Memory B cell (primary cell): ENCODE measurements around the gene LCE2A.

Experiments
- ATAC-seq: fragments of 150-1000 bp; cut with Tn5 transposase; 2 replicates; pipeline ENCODE4 v1.10.0; 2021; ENCODE audit warnings: low read depth, mild to moderate bottlenecking, moderate library complexity
- DNase-seq, 2 donors: peaks; one replicate each; pipeline ENCODE4 v3.0.0; 2022; ENCODE audit warnings: low spot score in 2 of 2
- H3K27ac Mint-ChIP-seq: one replicate; pipeline ENCODE4 v1.8.0; 2022; ENCODE audit warnings: mild to moderate bottlenecking, moderate library complexity, mixed read lengths
- H3K27me3 Mint-ChIP-seq: one replicate; pipeline ENCODE4 v1.8.0; 2022; ENCODE audit warnings: mixed read lengths
- H3K36me3 Mint-ChIP-seq: one replicate; pipeline ENCODE4 v1.8.0; 2022; ENCODE audit warnings: mild to moderate bottlenecking, mixed read lengths
- H3K4me1 Mint-ChIP-seq: one replicate; pipeline ENCODE4 v1.8.0; 2022; ENCODE audit warnings: mixed read lengths
- H3K4me3 Mint-ChIP-seq: one replicate; pipeline ENCODE4 v1.8.0; 2022; ENCODE audit warnings: mild to moderate bottlenecking, moderate library complexity, mixed read lengths
- H3K9me3 Mint-ChIP-seq: one replicate; pipeline ENCODE4 v1.8.0; 2022; ENCODE audit warnings: mixed read lengths

The LCE2A gene

DNA sequence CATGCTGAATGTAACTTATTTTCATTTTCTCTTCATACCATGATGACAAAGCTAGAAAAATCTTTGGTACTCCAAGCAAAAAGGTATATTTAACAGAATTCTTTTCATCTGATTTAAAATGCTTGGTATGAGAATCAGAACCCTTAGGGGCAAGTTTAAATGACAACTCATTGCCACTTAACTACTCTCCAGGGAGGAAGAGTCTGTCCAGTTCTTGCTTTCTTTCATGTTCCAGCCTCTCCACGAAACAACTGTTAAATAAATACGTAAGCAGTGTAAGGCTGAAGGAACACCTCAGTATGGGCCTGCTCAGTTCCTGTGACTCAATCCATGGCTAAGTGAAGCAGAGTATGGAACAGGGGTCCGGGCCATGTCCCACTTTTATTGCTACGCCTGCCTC, 1.6 kb downstream of the LCE2A start:
- Mint-ChIP-seq H3K9me3 (peaks cover 5% of the 10 kb centered on the region), H3K4me3 (no peak overlapping the region), H3K4me1 (no peaks in the 10 kb centered on the region), H3K36me3 (no peaks in the 10 kb centered on the region), H3K27ac (no peak overlapping the region), H3K27me3 (peaks cover 3% of the 10 kb centered on the region)
- DNase-seq = no peak
- ATAC-seq = no peak

DNA sequence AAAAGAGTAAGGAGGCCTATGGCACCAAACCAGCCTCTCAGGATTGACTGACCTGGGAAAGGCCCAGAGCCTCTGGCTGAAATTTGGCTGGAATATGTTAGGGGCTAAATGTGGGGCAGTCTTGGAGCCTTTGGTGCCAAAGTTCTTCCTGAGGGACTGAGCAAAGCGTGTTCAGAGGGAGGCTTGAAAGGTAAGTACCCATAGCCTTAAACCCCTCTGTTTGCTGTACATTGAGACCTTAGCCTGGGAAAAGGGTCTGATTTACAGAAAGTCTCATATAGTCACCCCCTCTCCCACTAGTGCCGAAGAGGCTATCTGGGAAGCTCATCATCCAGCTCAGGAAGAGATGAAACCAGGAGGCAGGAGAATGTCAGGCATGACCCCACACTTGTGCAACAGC, 9.7 kb downstream of the LCE2A start, which contains the start of gene LCE4A:
LCE4A (plus strand) TSS at position 301 of the 400 bp plus-strand sequence. CDS start 916 bp downstream, outside the sequence.
- no peak for ATAC-seq
- Mint-ChIP-seq H3K4me1 (no peaks in the 10 kb centered on the region), H3K27ac (no peak within 1 kb of the TSS), H3K36me3 (no peaks in the 10 kb centered on the region), H3K4me3 (no peak within 1 kb of the TSS), H3K9me3 (peaks cover 6% of the 10 kb centered on the region), H3K27me3 (peaks cover 13% of the 10 kb centered on the region)
- no peak for DNase-seq

DNA sequence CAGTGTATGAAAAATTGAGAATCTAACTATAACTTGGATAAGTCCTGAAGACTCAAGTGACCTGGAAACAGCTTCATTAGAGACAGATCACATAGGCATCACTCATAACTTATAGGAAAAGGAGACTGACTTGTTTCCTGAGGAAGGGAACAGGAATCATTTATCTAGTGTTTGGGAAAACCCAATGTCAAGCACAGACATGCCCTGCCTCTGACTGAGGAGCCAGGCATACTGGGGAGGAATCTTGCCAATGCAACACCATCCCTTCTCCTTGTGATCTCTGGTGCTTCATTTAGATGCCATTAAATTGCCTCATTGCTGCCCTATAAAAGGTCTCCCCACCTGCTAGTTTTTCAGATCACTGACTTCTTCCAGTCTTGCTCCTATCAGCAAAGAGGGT, 20.1 kb downstream of the LCE2A start:
- no peak overlapping the region for H3K27ac Mint-ChIP-seq
- H3K27me3 Mint-ChIP-seq = peaks cover 3% of the 10 kb centered on the region
- ATAC-seq = no peak
- H3K9me3 Mint-ChIP-seq = peaks cover 2% of the 10 kb centered on the region
- no peaks in the 10 kb centered on the region for H3K4me1 Mint-ChIP-seq
- no peak overlapping the region for H3K4me3 Mint-ChIP-seq
- no peak for DNase-seq
- H3K36me3 Mint-ChIP-seq = no peaks in the 10 kb centered on the region

DNA sequence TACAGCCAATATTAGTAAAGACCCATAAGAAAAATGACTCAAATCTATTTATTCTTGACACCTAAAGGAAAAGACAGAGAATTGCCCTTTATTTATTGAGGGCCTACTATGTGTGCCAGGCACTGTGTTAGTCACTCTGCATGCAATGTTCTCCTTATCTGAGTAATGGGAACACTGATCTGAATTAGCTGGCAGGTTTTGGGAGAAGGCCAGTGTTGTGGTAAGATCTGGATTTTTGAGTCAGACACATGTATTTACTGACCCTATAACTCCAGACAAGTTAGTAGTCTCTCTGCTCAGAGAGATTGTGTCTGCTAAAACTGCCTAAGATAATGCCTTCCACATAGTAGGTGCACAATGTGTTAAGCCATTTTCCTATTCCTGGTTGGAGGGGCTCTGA, 27.1 kb downstream of the LCE2A start:
- H3K27ac Mint-ChIP-seq = no peak overlapping the region
- H3K4me3 Mint-ChIP-seq = no peak overlapping the region
- DNase-seq = no peak
- H3K36me3 Mint-ChIP-seq = no peaks in the 10 kb centered on the region
- no peaks in the 10 kb centered on the region for H3K4me1 Mint-ChIP-seq
- peaks cover 2% of the 10 kb centered on the region for H3K27me3 Mint-ChIP-seq
- no peak for ATAC-seq
- no peaks in the 10 kb centered on the region for H3K9me3 Mint-ChIP-seq

DNA sequence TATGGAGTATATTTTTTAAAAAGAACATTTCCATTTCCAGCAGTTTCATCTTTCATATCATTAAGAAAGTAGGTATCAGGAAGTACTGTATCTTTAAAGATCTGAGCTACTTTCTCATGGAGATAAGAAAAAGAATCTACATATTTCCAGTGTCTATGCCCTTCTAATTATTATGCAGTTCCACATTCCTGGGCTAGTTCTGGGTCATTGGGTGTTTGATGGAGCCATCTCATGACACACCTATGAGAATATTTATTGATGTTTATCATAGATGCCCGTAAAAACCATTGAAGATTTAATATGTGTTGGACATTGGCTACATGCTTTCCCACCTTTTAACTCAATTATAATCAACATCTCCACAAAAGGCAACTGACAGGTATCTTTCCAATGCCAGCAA, 30.8 kb downstream of the LCE2A start:
- no peak overlapping the region for H3K4me3 Mint-ChIP-seq
- no peaks in the 10 kb centered on the region for H3K36me3 Mint-ChIP-seq
- no peak overlapping the region for H3K27ac Mint-ChIP-seq
- no peaks in the 10 kb centered on the region for H3K9me3 Mint-ChIP-seq
- DNase-seq (no peak), ATAC-seq (no peak)
- H3K27me3 Mint-ChIP-seq = peaks cover 2% of the 10 kb centered on the region
- no peaks in the 10 kb centered on the region for H3K4me1 Mint-ChIP-seq

DNA sequence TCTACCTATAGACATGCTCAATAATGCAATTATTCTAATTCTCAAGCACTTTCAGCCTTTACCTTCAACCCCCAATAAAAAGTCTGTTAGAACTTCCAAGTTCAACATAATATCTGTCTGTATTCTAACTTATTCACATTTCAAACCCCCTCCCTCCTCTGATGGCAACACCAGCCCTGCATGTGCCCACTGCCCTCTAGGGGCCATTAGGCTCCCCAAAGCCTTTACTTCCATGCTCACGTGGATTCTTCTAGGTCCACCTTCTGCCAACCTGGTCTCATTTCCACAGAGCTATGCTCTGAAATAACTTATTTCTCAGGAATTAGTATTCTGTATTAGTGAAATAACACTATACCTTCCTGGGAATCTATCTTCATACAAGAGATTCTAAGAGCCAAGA, 37.5 kb downstream of the LCE2A start:
- Mint-ChIP-seq H3K36me3 (no peaks in the 10 kb centered on the region), H3K4me1 (no peaks in the 10 kb centered on the region), H3K9me3 (no peaks in the 10 kb centered on the region), H3K4me3 (no peak overlapping the region), H3K27ac (no peak overlapping the region), H3K27me3 (peaks cover 10% of the 10 kb centered on the region)
- DNase-seq (no peak), ATAC-seq (no peak)

DNA sequence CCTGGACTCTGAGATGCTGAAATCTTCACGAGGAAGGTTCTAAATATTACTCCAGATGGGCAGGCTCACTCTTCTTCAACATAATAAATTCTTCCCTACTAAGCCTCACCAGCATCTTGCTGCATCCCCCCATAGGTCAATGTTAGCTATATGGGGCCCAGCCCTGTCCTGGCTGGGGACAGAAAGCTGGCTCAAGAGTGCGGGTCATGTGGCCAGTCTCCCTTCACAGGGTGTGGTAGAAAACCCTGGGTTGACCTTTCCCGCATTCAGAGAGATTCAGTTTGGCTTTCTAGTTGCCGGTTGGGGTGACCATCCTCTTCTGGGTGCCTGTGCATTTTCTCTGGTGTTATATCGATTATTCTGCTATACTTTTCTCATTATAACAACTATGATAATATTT, 39.9 kb downstream of the LCE2A start:
- ATAC-seq (no peak), DNase-seq (no peak)
- H3K4me1 Mint-ChIP-seq = no peaks in the 10 kb centered on the region
- H3K4me3 Mint-ChIP-seq = no peak overlapping the region
- H3K27me3 Mint-ChIP-seq = peaks cover 12% of the 10 kb centered on the region
- no peaks in the 10 kb centered on the region for H3K36me3 Mint-ChIP-seq
- no peak overlapping the region for H3K27ac Mint-ChIP-seq
- H3K9me3 Mint-ChIP-seq = no peaks in the 10 kb centered on the region

DNA sequence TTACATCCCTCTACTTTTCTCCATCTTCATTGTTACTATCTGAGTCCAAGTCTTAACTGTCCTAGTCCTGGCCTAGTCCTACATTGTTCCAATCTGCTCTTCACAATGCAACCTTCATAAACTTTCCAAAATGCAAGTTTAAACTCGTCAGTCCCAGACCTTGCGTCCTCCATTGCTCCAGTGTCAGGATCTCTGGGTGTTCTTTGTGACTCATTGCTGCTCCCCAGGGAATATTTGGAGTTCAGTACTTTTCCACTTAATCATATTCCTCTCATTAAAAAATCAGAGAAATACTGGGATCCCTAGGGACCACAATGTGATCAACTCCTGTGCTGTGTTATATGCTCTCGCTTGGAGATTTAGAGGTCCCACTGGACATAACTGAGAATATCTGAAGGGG, 41.7 kb downstream of the LCE2A start:
- no peaks in the 10 kb centered on the region for H3K36me3 Mint-ChIP-seq
- no peak for ATAC-seq
- no peaks in the 10 kb centered on the region for H3K4me1 Mint-ChIP-seq
- H3K4me3 Mint-ChIP-seq = no peak overlapping the region
- no peak overlapping the region for H3K27ac Mint-ChIP-seq
- no peak for DNase-seq
- no peaks in the 10 kb centered on the region for H3K9me3 Mint-ChIP-seq
- H3K27me3 Mint-ChIP-seq = peaks cover 15% of the 10 kb centered on the region

DNA sequence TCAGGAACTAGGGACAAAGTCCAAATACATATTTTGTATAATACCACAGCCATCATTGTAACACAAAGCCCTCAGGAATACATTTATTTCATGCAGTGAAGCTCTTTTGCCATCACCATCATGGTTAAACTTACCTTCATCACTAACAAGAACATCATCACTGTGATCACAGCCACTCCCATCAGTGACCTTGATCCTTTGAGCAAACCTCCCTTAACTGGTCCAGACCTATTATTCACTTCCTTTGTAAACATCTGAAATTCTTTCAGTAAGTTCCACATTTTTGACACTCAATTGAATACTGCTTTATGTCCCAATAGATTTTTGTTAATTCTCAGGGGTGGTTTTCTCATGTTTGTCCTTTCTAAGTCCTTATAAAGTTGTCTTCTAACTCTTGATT, 43.5 kb downstream of the LCE2A start:
- Mint-ChIP-seq H3K36me3 (no peaks in the 10 kb centered on the region), H3K27ac (no peak overlapping the region), H3K9me3 (no peaks in the 10 kb centered on the region), H3K4me1 (no peaks in the 10 kb centered on the region), H3K4me3 (no peak overlapping the region), H3K27me3 (peaks cover 15% of the 10 kb centered on the region)
- DNase-seq (no peak), ATAC-seq (no peak)

DNA sequence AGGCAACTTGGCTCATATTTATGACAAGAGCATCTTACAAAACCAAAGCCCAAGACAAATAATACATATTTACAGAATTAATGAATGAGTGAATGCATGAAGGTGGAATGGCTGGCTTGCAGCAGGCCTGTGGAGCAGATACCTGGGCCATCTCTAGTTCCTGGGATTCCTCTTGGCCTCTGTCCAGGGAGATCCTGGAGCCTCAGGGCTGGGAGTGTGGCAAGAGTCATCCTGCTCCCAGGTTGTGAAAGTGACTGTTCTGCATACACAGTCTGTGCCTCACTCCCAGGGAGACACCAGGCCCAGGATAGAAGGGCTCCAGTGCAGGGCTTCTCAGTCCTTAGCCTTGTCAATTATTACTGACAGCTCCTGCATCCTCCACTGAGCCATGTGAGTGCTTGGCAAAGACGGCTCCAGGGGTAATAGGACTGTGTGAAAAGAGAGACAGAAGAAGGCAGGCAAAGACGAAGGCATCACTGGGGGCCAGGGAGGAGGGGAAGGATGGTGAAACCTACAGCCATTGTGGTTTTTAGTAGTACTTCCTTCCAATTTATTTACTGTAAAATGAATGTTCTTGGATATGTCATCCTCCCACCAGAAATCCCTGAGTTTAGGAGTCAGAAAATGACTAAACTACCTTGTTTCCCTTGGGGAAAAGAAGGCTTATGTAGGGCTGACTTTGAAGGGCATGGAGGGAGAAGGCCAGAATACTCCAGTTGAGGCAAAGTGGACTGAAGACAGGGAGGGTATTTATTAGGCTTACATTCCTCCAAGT, 45.4 kb downstream of the LCE2A start:
- no peak overlapping the region for H3K27ac Mint-ChIP-seq
- DNase-seq (no peak), ATAC-seq (no peak)
- peaks cover 7% of the 10 kb centered on the region for H3K27me3 Mint-ChIP-seq
- no peak overlapping the region for H3K4me3 Mint-ChIP-seq
- H3K4me1 Mint-ChIP-seq = no peaks in the 10 kb centered on the region
- H3K9me3 Mint-ChIP-seq = no peaks in the 10 kb centered on the region
- no peaks in the 10 kb centered on the region for H3K36me3 Mint-ChIP-seq

DNA sequence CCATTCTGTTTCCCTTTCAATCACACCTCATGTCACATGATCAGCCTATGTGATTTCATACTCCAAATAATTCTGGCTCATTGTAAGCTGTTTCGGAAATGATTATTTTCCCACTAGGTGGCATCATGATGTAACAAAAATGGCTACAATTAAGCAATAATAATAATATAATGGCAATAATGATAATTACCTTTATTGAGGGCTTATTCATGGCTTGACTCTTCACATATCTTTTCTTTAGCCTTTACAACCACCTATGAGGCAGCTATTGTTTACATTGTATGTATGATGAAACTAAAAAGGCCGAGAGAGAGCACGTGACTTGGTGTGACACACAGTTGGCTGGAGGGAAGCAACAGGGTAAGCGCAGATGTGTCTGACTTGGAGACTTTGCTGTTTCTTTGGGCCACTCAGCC, 47.2 kb downstream of the LCE2A start:
- Mint-ChIP-seq H3K4me3 (no peak overlapping the region), H3K27ac (no peak overlapping the region), H3K9me3 (no peaks in the 10 kb centered on the region), H3K27me3 (peaks cover 9% of the 10 kb centered on the region), H3K36me3 (no peaks in the 10 kb centered on the region), H3K4me1 (no peaks in the 10 kb centered on the region)
- no peak for ATAC-seq
- DNase-seq = no peak

DNA sequence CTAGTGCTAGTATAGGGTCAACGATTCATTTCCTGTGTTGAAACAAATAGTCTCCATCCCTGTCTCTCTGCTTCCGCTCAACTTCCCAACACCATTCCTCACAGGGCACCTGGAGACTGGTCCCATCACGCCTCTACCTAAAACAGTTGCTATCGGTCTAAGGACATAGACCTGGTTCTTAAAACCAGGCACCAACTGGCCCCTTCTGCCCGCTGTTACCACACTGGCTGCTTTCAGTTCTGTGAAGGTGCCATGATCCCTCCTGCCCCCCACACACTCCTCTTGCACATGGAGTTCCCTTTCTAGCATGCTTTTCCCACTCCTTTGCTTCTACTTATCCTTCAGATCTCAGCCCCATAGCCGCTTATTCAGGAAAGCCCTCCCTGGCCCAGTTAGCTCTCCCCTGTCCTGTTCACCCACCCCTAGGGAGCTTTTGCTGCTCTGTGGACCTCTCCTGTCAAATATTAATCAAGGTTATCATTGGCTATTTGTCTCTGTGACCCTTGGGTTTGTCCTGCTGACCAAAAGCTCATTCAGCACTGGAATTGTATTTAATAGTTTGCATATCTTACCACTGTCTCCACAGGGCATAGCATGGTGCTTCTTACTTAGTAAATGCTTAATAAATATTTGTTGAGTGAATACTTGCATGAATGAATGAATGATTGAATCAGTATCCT, 47.8 kb downstream of the LCE2A start:
- H3K27me3 Mint-ChIP-seq = peaks cover 12% of the 10 kb centered on the region
- DNase-seq = no peak
- no peaks in the 10 kb centered on the region for H3K36me3 Mint-ChIP-seq
- ATAC-seq = no peak
- no peaks in the 10 kb centered on the region for H3K4me1 Mint-ChIP-seq
- no peaks in the 10 kb centered on the region for H3K9me3 Mint-ChIP-seq
- no peak overlapping the region for H3K27ac Mint-ChIP-seq
- no peak overlapping the region for H3K4me3 Mint-ChIP-seq

DNA sequence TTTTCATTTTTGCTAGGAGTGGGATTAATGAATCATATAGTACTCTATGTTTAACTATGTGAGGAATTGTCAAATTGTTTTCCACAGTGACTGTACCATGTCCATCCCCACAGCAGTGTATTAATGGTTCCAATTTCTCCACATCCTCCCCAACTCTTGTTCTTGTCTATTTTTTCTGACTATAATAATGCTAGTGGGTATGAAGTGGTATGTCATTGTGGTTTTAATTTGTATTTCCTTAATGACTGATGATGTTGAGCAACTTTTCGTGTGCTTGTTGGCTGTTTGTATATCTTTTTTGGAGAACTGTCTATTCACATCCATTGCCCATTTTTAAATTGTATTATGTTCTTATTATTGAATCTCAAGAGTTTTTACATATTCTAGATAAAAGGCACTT, 49.7 kb downstream of the LCE2A start:
- no peak overlapping the region for H3K27ac Mint-ChIP-seq
- H3K4me3 Mint-ChIP-seq = no peak overlapping the region
- DNase-seq = no peak
- no peak for ATAC-seq
- no peaks in the 10 kb centered on the region for H3K36me3 Mint-ChIP-seq
- H3K4me1 Mint-ChIP-seq = no peaks in the 10 kb centered on the region
- H3K9me3 Mint-ChIP-seq = no peaks in the 10 kb centered on the region
- peaks cover 14% of the 10 kb centered on the region for H3K27me3 Mint-ChIP-seq
